H1 (cell line): ENCODE data around the gene UIMC1. TPM values are rescaled to one million over a fixed set of nuclear protein-coding genes. Genes with fewer than 3 reads are reported as not detected.

ENCODE experiments used
- CTCF ChIA-PET: fragments of 300-600 bp; sonication (Branson Sonifier 250); formaldehyde crosslinking; loops from one replicate; lab custom pipeline; 2021; ENCODE audit not compliant: partially characterized antibody; lab: Charles Lee
- POLR2A ChIA-PET: fragments of 300-600 bp; sonication (Branson Sonifier 250); formaldehyde crosslinking; loops from one replicate; lab custom pipeline; 2021; ENCODE audit warnings: inconsistent platforms; ENCODE audit not compliant: partially characterized antibody; lab: Charles Lee
- DNase-seq, 2 experiments: peaks; one replicate each; pipeline versions ENCODE4 v3.0.0 to v3.0.0-alpha.2; 2010 to 2022; ENCODE audit warnings: low spot score in 2 of 2, low read depth in 1 of 2, mixed read lengths in 1 of 2
- FAIRE-seq: peaks from 2 replicates; lab custom pipeline; 2011; peaks lifted over from hg19 to GRCh38; lab: Jason Lieb, UNC
- H2AFZ ChIP-seq: 2 replicates; pipeline ENCODE4 v1.8.1; 2012; ENCODE audit warnings: low read length, inconsistent platforms
- H2AK5ac ChIP-seq: 2 replicates; pipeline ENCODE4 v1.6.1; 2013; ENCODE audit warnings: low read depth, low read length
- H2BK120ac ChIP-seq: replicated peaks from 2 replicates; pipeline ENCODE3; 2013; ENCODE audit warnings: low read depth, low read length, inconsistent platforms
- H2BK12ac ChIP-seq: 2 replicates; pipeline ENCODE4 v1.6.1; 2013; ENCODE audit warnings: low read depth, low read length
- H2BK15ac ChIP-seq: 2 replicates; pipeline ENCODE4 v1.6.1; 2013; ENCODE audit warnings: low read length
- H2BK20ac ChIP-seq: 2 replicates; pipeline ENCODE4 v1.6.1; 2013; ENCODE audit warnings: low read length
- H2BK5ac ChIP-seq: 2 replicates; pipeline ENCODE4 v1.6.1; 2013; ENCODE audit warnings: low read depth, low read length
- H3K14ac ChIP-seq: 2 replicates; pipeline ENCODE4 v1.6.1; 2013; ENCODE audit warnings: inconsistent platforms; ENCODE audit not compliant: insufficient read length
- H3K18ac ChIP-seq: 2 replicates; pipeline ENCODE4 v1.6.1; 2013; ENCODE audit warnings: low read length; ENCODE audit errors: extremely low read depth
- H3K23ac ChIP-seq: 2 replicates; pipeline ENCODE4 v1.6.1; 2013; ENCODE audit warnings: inconsistent platforms; ENCODE audit not compliant: insufficient read length
- H3K23me2 ChIP-seq: 2 replicates; pipeline ENCODE4 v1.6.1; 2013; ENCODE audit warnings: low read depth, low read length
- H3K27ac ChIP-seq: 2 replicates; pipeline ENCODE4 v1.6.1; 2011; ENCODE audit warnings: low read depth, low read length, inconsistent platforms
- H3K27me3 ChIP-seq, 4 experiments: replicated peaks in 1 of 4; 1 replicate in 1 of 4; 2 replicates in 3 of 4; pipeline versions ENCODE4 v1.6.1 to v1.8.1; 2011 to 2013; ENCODE audit warnings: low read length in 3 of 4, mild to moderate bottlenecking in 3 of 4, inconsistent platforms in 2 of 4, mixed read lengths in 2 of 4, moderate library complexity in 1 of 4; ENCODE audit not compliant: control insufficient read depth in 3 of 4, insufficient read depth in 3 of 4; ENCODE audit errors: extremely low read depth in 1 of 4
- H3K36me3 ChIP-seq, 4 experiments: 2 replicates each; pipeline versions ENCODE4 v1.6.1 to v1.8.1; 2011 to 2013; ENCODE audit warnings: mild to moderate bottlenecking in 4 of 4, low read length in 3 of 4, moderate library complexity in 2 of 4, control low read depth in 1 of 4, inconsistent platforms in 1 of 4; ENCODE audit not compliant: insufficient read depth in 4 of 4, control insufficient read depth in 2 of 4
- H3K4ac ChIP-seq: replicated peaks from 2 replicates; pipeline ENCODE3; 2013; ENCODE audit warnings: low read length, low read depth, mixed read lengths, inconsistent platforms; ENCODE audit not compliant: insufficient read length
- H3K4me1 ChIP-seq, 4 experiments: replicated peaks in 1 of 4; 1 replicate in 1 of 4; 2 replicates in 3 of 4; pipeline versions ENCODE4 v1.6.1 to v1.8.1; 2011 to 2013; ENCODE audit warnings: low read length in 3 of 4, inconsistent platforms in 2 of 4, mixed read lengths in 1 of 4; ENCODE audit not compliant: insufficient read depth in 4 of 4, control insufficient read depth in 3 of 4
- H3K4me2 ChIP-seq, 2 experiments: 2 replicates each; pipeline versions ENCODE4 v1.6.1 to v1.8.1; 2011 to 2013; ENCODE audit warnings: low read depth in 2 of 2, low read length in 2 of 2, control low read depth in 1 of 2, inconsistent platforms in 1 of 2, mild to moderate bottlenecking in 1 of 2; ENCODE audit not compliant: insufficient read depth in 1 of 2
- H3K4me3 ChIP-seq, 4 experiments: fragments of 200-600, 300-600 bp in 1 of 4; sonication (generic), shearing (Covaris generic), sonication (Bioruptor Twin) in 1 of 4; 2 replicates each; pipeline versions ENCODE4 v1.5.1 to v1.8.1; 2011 to 2016; ENCODE audit warnings: low read length in 4 of 4, low read depth in 3 of 4, control low read depth in 2 of 4, inconsistent platforms in 2 of 4, mild to moderate bottlenecking in 2 of 4, mixed read lengths in 1 of 4, moderate library complexity in 1 of 4; ENCODE audit not compliant: insufficient read depth in 2 of 4; ENCODE audit errors: extremely low read depth in 1 of 4
- H3K56ac ChIP-seq: replicated peaks from 2 replicates; pipeline ENCODE3; 2013; ENCODE audit warnings: low read depth, mild to moderate bottlenecking, mixed read lengths, low read length, inconsistent platforms; ENCODE audit not compliant: insufficient read length
- H3K79me1 ChIP-seq: 2 replicates; pipeline ENCODE4 v1.6.1; 2013; ENCODE audit warnings: low read depth, low read length, control low read depth
- H3K79me2 ChIP-seq, 2 experiments: 2 replicates each; pipeline versions ENCODE4 v1.6.1 to v1.8.1; 2012 to 2013; ENCODE audit warnings: low read length in 2 of 2, mild to moderate bottlenecking in 2 of 2, inconsistent platforms in 1 of 2; ENCODE audit not compliant: insufficient read depth in 2 of 2, control insufficient read depth in 1 of 2
- H3K9ac ChIP-seq, 4 experiments: replicated peaks in 1 of 4; 1 replicate in 1 of 4; 2 replicates in 3 of 4; pipeline versions ENCODE4 v1.6.1 to v1.8.1; 2011 to 2013; ENCODE audit warnings: low read depth in 3 of 4, low read length in 3 of 4, control low read depth in 2 of 4, mild to moderate bottlenecking in 2 of 4, moderate library complexity in 2 of 4, inconsistent platforms in 1 of 4; ENCODE audit errors: extremely low read depth in 1 of 4
- H3K9me3 ChIP-seq, 2 experiments: 2 replicates each; pipeline versions ENCODE4 v1.6.1 to v1.8.1; 2012 to 2013; ENCODE audit warnings: mild to moderate bottlenecking in 2 of 2, moderate library complexity in 2 of 2, control low read depth in 1 of 2, inconsistent platforms in 1 of 2, low read depth in 1 of 2, low read length in 1 of 2, mixed read lengths in 1 of 2; ENCODE audit not compliant: insufficient read depth in 2 of 2
- H4K20me1 ChIP-seq, 2 experiments: replicated peaks in 1 of 2; 2 replicates each; pipeline versions ENCODE3 to v1.8.1; 2011 to 2013; ENCODE audit warnings: inconsistent platforms in 2 of 2, low read length in 2 of 2, mild to moderate bottlenecking in 1 of 2; ENCODE audit not compliant: insufficient read depth in 2 of 2, control insufficient read depth in 1 of 2
- H4K5ac ChIP-seq: 2 replicates; pipeline ENCODE4 v1.6.1; 2013; ENCODE audit warnings: low read length, low read depth, mixed read lengths, inconsistent platforms; ENCODE audit not compliant: insufficient read length
- H4K8ac ChIP-seq: 2 replicates; pipeline ENCODE4 v1.8.0; 2013; ENCODE audit warnings: mild to moderate bottlenecking, moderate library complexity, low read length, inconsistent platforms; ENCODE audit not compliant: insufficient read depth; ENCODE audit errors: extremely low read depth
- H4K91ac ChIP-seq: replicated peaks from 2 replicates; pipeline ENCODE3; 2013; ENCODE audit warnings: low read length, mixed read lengths, inconsistent platforms; ENCODE audit not compliant: insufficient read length
- ATF2 ChIP-seq: IDR thresholded peaks from 2 replicates; pipeline ENCODE4 v1.6.1; 2012; ENCODE audit warnings: low read length, inconsistent platforms
- KDM1A ChIP-seq: fragments of 200-600, 300-600 bp; sonication (generic); IDR thresholded peaks from 2 replicates; pipeline ENCODE4 v1.7.1; 2016; ENCODE audit warnings: mild to moderate bottlenecking, low read length, borderline replicate concordance
- MAX ChIP-seq: IDR thresholded peaks from 2 replicates; pipeline ENCODE4 v1.6.1; 2012; ENCODE audit warnings: inconsistent platforms
- POU5F1 ChIP-seq: IDR thresholded peaks from 2 replicates; pipeline ENCODE4 v1.6.1; 2011; ENCODE audit warnings: low read depth, mild to moderate bottlenecking, low read length, moderate library complexity
- SIX5 ChIP-seq: IDR thresholded peaks from 2 replicates; pipeline ENCODE4 v1.6.1; 2011; ENCODE audit warnings: mild to moderate bottlenecking, low read depth, low read length
- TEAD4 ChIP-seq: IDR thresholded peaks from 2 replicates; pipeline ENCODE4 v1.6.1; 2012; ENCODE audit warnings: low read depth, low read length, inconsistent platforms, mixed read lengths
- WGBS, 2 experiments: shearing (Covaris generic) in 1 of 2; methylation state at CpG; one replicate each; pipeline versions ENCODE4 v1.1.6 to v1.1.7; 2013 to 2015; ENCODE audit warnings: low lambda C conversion rate in 2 of 2, mixed read lengths in 2 of 2, inconsistent platforms in 1 of 2, low coverage in 1 of 2, missing lambda C conversion rate in 1 of 2; ENCODE audit not compliant: insufficient replicate concordance in 2 of 2, insufficient coverage in 1 of 2, insufficient read length in 1 of 2; ENCODE audit errors: extremely low coverage in 1 of 2, missing lambda C conversion rate in 1 of 2; 5-methylcytosine and 5-hydroxymethylcytosine counted together
- polyA plus RNA-seq, 7 experiments: library from polyadenylated mRNA; depleted of rRNA in 3 of 7; stranded (reverse) in 5 of 7; unstranded in 2 of 7; fragments of >200 nt in 5 of 7; fragments of 200-250 nt in 2 of 7; gene quantifications; 1 replicate in 5 of 7; 2 replicates in 1 of 7; 4 replicates in 1 of 7; pipeline versions ENCODE4 v1.2.1 to v1.2.3, GENCODE V29; 2011 to 2013; ENCODE audit warnings: missing spikeins in 2 of 7, mixed read lengths in 2 of 7
- total RNA-seq: library from RNA; stranded (reverse); fragmentation: NEBNext Ultra II Directional; extraction: Animal tissue kit (Norgen Biotek cat#: 25700); gene quantifications from 2 replicates; pipeline ENCODE4 v1.2.1, GENCODE V29; 2021

Gene UIMC1
- total and polyA plus RNA-seq, 2 of the 8 experiments (the other 6 are each of a cell fraction or from before 2014, with no cell fraction given), result 12.8 to 43.7 TPM

GRCh38 chr5:176864755-176865154 lies 141.8 kb downstream of the UIMC1 start:
- peak overlapping the region; percentile 12; the same call in 1 of the 2 replicates for H2BK12ac ChIP-seq
- no peak overlapping the region for H3K9ac ChIP-seq
- no peak overlapping the region for H2BK20ac ChIP-seq
- no peaks in the 10 kb centered on the region for H3K79me1 ChIP-seq
- DNase-seq (no peak), FAIRE-seq (no peak)
- H3K14ac ChIP-seq, result no peak overlapping the region
- no peak overlapping the region for H3K56ac ChIP-seq
- H3K23me2 ChIP-seq, result no peaks in the 10 kb centered on the region
- H3K9me3 ChIP-seq, result no peaks in the 10 kb centered on the region
- H3K18ac ChIP-seq, result no peak overlapping the region; the same call in 1 of the 2 replicates
- H2AK5ac ChIP-seq, result no peak overlapping the region
- peak overlapping the region; percentile 29 for H4K91ac ChIP-seq
- TF ChIP-seq POU5F1, result no peak
- TF ChIP-seq KDM1A, result peak; percentile 68; the same call in 1 of the 2 replicates
- TF ChIP-seq TEAD4, result no peak
- TF ChIP-seq SIX5, result no peak
- no peak for TF ChIP-seq ATF2
- TF ChIP-seq MAX, result no peak
- no peaks in the 10 kb centered on the region for H3K36me3 ChIP-seq
- peaks cover 6 to 40% (median 26%) of the 10 kb centered on the region in 4 experiments for H3K4me1 ChIP-seq
- ChIA-PET CTCF (interaction anchor here (1.2 to 6.5 kb wide), 6 partner anchors 8 to 205 kb away, joined by 4 to 39 read pairs (median 7); no protein-coding TSS in a partner anchor), POLR2A (interaction anchor here (0.9 to 1.2 kb wide), 2 partner anchors 103 to 141 kb away, joined by 3 to 4 read pairs; partner anchors contain the start of gene UIMC1)
- no peak overlapping the region for H3K4me3 ChIP-seq
- no peak overlapping the region for H2BK15ac ChIP-seq
- H4K5ac ChIP-seq, result no peak overlapping the region
- 97% methylated on average over 5 of the region's 8 CpGs; no CpG with 5 or more reads in 1 of the 2 experiments for WGBS, 2 experiments
- peak overlapping the region; percentile 66; the same call in 1 of the 2 replicates for H2BK5ac ChIP-seq
- no peaks in the 10 kb centered on the region for H4K20me1 ChIP-seq
- no peak overlapping the region for H3K4me2 ChIP-seq
- no peak overlapping the region for H3K27ac ChIP-seq
- H2BK120ac ChIP-seq, result no peak overlapping the region
- no peak overlapping the region for H2AFZ ChIP-seq
- no peak overlapping the region for H3K4ac ChIP-seq
- H3K79me2 ChIP-seq, result no peaks in the 10 kb centered on the region
- no peak overlapping the region for H3K23ac ChIP-seq
- no peaks in the 10 kb centered on the region for H3K27me3 ChIP-seq
- H4K8ac ChIP-seq, result peak overlapping the region; percentile 29
